ENCODE measurements around the gene TSBP1.

GRCh38 chr6:32329141-32329540 lies 42.6 kb downstream of the TSBP1 start:
- TF ChIP-seq CTCF (IDR thresholded peaks at IDR 0.05) (no peak), POLR2A (IDR thresholded peaks at IDR 0.05) (no peak), EP300 (IDR thresholded peaks at IDR 0.05) (no peak)
